GM19238 (cell line): ENCODE results near the gene PJA2.

Experiments used
- DNase-seq: peaks from one replicate; pipeline ENCODE4 v3.0.0; 2011; ENCODE audit warnings: low spot score; ENCODE audit not compliant: insufficient read length

Gene PJA2

DNA sequence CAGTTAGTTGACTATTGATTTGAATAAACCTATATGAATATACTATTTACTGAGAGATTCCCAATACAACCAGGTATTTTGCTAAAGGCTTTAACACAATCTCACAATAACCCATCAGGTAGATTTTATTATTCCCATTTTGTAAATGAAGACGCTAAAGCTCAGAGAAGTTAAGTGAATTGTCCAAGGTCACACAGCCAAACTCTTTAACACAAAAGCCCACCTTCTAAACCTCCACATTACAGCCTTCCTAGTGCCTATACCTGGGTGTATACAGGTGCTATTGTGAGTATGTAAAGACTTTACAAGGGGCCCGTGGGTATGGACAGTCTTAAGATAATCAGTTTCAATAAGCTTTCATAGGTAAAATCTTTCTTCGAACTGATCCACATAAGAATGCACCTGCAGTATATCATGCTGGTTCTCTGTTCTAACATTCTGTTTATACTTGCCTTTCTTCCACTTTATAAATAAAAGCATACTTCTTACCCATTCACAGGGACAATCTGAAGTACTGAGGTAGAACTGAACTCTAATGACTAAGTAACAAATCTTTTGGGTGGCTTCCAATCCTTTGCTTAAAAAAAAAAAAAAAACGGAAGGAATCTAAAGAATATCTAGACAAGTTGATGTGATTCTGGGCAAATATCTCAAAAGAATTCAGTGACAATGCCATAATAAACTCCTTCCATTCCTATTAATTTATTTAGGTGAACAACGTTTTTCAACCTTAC, 59.1 kb downstream of the PJA2 start:
- no peak for DNase-seq

DNA sequence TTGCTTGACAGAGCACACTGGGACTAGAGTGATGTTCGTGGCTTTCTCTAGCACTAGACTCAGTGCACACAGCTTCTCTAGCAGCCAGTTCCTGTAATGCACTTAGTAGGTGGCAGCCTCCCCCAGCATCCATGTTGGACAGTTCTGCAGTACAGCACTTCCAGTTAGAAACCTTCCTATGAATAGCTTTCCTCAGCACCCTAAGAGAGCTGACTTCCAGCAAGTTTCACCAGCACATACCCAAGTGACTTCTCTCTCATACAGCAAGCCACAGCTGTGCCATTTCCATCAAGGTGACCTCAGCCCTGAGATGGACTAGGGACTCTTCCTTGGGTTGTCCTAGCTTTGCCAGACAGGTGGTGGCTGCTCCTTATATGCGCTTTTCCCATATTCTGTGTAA, 60.4 kb downstream of the PJA2 start:
- DNase-seq = no peak

DNA sequence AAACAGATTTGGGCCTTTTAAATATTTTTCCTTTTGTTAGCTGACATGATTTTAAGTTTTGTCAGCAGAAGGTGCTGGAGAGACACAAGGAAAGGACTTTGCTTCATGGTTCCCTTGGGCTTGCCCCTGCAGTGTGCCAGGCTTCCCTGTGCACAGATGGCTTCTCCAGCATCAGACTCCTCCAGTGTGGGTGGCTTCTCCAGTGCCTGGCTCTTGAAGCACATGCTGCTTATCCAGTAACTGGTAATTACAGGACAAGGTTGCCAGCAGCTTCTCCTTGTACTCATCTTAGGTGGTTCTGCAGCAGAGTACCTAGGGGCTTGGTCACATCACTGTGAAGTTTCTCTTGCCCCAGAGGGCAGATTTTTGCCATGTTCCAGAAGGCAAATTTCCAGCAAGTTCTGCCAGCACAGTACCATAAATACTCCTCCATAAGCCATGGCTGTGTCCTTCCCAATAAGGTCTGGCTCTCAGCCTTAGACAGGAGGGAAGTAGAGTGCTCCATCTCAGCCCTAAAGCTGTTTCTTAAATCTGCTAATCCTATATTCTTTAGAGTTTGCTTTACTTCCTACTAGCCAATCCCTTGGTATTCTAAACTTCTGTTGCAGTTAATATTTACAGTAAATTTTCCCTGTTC, 62.4 kb downstream of the PJA2 start:
- no peak for DNase-seq

GRCh38 chr5:109345699-109346098, 64.1 kb downstream of the PJA2 start:
- no peak for DNase-seq

DNA sequence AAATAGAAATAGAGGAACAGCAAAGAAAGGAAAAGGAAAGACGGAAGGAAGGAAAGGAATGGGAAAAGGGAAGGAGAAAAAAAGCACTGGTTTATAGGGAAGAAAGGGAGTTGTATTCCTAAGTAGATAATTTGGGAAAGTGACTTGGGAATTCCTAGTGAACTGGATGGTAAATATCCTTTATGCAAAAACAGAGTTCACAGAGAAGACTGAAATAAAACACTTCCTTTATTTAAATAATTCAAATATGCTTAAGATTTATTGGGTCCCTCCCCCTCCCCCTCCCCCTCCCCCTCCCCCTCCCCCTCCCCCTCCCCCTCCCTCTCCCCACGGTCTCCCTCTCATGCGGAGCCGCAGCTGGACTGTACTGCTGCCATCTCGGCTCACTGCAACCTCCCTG, 69.4 kb downstream of the PJA2 start:
- no peak for DNase-seq

DNA sequence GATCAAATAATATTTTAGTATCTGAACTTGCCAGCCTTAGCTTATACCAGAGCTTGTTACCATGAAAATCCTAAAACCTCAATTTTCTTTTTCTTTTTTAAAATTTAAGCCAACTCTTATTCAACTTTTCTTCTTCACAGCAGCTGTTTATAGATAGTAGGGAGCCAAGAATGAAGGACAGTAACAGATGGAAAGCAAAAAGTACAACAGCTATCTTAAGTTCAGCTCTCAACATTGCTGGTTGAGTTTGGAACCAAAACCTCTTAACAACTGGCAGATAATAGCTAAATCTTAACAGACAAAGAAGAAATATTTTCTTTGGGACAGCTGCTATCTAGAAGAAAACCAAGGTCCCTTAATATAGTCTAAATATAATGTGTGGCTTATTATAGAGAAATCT, 74.7 kb downstream of the PJA2 start:
- DNase-seq = no peak

GRCh38 chr5:109334056-109334455, 75.7 kb downstream of the PJA2 start:
- DNase-seq = no peak

- DNase-seq = no peak
Measured at GRCh38 chr5:109329333-109330237, 80.2 kb downstream of the PJA2 start.

DNA sequence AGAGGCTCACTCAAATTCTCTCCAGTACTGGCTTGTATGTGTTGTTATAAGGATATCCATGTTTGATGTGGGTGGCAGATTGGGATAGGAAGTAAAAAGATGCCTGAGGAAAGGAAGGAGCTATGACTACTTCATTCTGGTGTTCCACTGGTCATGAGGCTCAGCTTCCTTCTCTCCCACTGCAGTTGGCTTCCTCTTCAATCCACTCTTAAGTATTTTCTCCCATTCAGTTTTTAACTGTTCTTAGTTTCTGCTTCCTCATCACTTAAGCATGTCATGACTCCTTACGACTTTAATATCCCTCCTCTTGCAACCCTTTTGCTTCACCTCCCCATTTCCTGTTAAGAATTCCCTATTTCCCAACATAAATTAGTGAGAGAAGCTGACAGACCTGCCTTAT, 81.1 kb downstream of the PJA2 start:
- DNase-seq = no peak

- DNase-seq = no peak
Measured at GRCh38 chr5:109327570-109327969, 82.2 kb downstream of the PJA2 start.

- no peak for DNase-seq
Measured at GRCh38 chr5:109326919-109327318, 82.9 kb downstream of the PJA2 start.

DNA sequence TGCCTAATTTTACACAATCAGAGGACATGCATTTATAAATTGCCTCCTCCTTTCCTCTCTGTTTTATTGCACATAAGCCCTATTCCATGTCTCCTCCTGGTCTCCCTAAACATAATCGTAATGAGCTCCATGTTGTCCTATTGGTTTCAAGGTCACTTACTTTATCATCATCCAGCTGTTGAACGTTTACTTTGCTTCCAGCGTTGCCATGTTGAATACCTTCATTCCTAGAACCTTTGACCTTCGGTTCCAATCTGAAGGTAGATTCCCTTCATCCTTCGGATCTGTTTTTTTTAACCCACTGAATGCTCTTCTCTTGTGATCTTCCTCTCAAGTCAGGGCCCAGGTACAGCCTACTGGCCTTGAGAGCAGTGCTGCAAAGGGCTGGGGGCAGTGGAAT, 84.3 kb downstream of the PJA2 start:
- no peak for DNase-seq

- DNase-seq = no peak
Measured at GRCh38 chr5:109324931-109325330, 84.8 kb downstream of the PJA2 start.

GRCh38 chr5:109324351-109324750, 85.4 kb downstream of the PJA2 start:
- DNase-seq = no peak

GRCh38 chr5:109322694-109323093, 87.1 kb downstream of the PJA2 start:
- DNase-seq = no peak

DNA sequence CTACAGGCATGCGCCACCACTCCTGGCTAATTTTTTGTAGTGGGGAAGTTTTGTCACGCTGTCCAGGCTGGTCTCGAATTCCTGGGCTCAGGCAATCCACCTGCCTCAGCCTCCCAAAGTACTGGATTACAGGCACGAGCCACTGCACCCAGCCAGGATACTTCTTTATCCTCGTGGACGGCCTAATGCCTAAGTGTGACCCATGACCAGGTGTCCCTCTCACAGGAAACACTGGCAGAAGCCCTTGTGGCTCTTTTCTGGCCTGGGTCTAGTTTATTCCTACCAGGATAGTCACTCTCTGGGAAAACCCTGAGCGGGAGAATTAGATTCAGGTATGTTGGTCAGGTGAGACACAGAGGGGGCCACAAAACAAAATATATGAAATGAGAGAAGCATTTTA, 90.4 kb downstream of the PJA2 start:
- no peak for DNase-seq

DNA sequence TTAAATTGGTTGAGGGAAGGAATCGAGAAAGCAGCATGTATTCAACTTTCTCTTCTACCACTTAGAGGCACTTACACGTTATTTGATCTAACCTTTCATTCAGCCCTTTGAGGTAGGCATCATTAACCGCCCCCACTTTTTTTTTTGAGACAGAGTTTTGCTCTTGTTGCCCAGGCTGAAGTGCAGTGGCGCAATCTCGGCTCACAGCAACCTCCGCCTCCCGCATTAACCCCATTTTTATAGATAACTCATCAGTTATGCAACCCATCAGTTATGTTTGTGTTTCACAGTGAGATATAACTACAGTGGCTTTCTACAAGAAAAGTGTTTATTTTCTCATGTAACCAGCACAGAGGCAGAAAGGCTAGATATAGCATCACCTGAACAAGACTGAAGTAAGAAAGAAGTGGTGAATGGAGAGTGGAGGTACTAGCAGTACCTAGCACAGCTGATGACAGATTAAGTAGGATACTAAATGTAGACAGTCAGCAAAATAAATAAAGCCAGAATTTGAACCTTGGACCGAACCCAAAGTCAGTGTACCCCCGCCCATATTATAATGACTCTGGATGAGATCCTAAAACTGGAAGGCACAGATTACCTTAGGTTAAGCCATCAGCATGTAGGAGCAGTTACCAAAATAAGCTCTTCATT, 91.2 kb downstream of the PJA2 start:
- DNase-seq = no peak

GRCh38 chr5:109316634-109317033, 93.1 kb downstream of the PJA2 start:
- DNase-seq = no peak

GRCh38 chr5:109315245-109315644, 94.5 kb downstream of the PJA2 start:
- no peak for DNase-seq

GRCh38 chr5:109313127-109313526, 96.6 kb downstream of the PJA2 start:
- DNase-seq = no peak

DNA sequence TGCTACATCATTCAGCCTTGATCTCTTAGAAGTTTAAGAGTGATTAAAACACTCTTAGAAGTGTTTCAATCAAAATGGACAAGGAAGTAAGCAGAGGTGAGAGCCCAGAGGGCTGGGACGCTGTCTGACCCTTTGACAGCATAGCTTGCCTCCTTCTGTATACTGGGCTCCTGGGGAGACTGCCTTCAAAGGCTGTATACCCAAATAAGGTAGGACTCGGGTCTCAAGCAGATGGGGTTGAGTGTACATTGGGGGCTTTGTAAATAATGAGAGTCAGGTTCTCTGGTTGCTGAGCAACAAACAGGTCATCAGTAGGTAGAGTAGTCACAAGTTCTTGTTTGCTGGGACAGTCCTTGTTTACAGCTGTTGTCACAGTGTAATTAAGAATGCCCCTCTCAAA, 97.1 kb downstream of the PJA2 start:
- DNase-seq = no peak

DNA sequence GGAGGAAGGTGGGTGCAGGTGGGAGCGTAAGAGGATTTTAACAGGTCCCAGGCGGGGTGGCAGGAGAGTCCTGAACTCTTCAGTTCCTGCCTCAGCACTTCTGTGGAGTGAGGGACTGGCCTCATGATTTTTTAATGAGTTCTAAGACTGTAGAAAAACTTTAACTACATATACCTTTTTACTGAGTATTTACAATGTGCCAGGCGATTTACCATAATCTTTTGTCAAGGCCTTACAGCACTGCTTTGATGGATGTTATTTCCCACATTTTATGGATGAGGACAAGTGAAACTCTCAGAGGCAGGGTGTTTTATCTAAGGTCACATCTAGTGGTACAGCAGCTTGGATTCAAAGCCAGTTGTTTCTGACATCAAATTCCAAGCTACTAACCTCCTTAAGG, 99.5 kb downstream of the PJA2 start:
- DNase-seq = no peak
